ENCODE measurements around the gene SLC2A6. TPM values are rescaled to one million over a fixed set of nuclear protein-coding genes. Genes with fewer than 3 reads are reported as not detected.

Gene SLC2A6
- polyA plus RNA-seq, 1 donor (not counting 4 experiments of a cell fraction or from before 2014, with no cell fraction given) = 15.9 TPM

GRCh38 chr9:133459476-133460404, 19.2 kb downstream of the SLC2A6 start, which contains the start of gene CACFD1:
CACFD1 (plus strand) TSS chr9:133459978; CDS start chr9:133460067, 89 bp downstream.
- Histone ChIP-seq H4K20me1 (ENCODE audit: control insufficient read depth, extremely low read depth, insufficient read depth, low read length) (no peaks in the 10 kb centered on the region), H3K27ac (ENCODE audit: control insufficient read depth, insufficient read depth, low read length) (peak within 1 kb of the TSS; percentile 52), H3K9me1 (ENCODE audit: control insufficient read depth, extremely low read depth, insufficient read depth, low read length) (peaks cover 4% of the 10 kb centered on the region), H3K9me3 (ENCODE audit: control insufficient read depth, low read depth, low read length) (no peaks in the 10 kb centered on the region), H2AFZ (ENCODE audit: control insufficient read depth, low read length) (peak within 1 kb of the TSS; percentile 91), H3K4me2 (ENCODE audit: control insufficient read depth, extremely low read depth, insufficient read depth, low read depth, low read length) (peak within 1 kb of the TSS; percentile 90), H3K4me3 (ENCODE audit: control insufficient read depth in 2 of 3, extremely low read depth in 1 of 3, insufficient read depth in 2 of 3, low read depth in 1 of 3, low read length in 3 of 3) (peak within 1 kb of the TSS; percentile 69 to 89 (median 72)), H3K79me2 (ENCODE audit: control insufficient read depth, insufficient read depth, low read length) (no peaks in the 10 kb centered on the region), H3K9ac (ENCODE audit: control insufficient read depth, extremely low read depth, insufficient read depth, low read length) (peak within 1 kb of the TSS; percentile 82), H3K4me1 (ENCODE audit: control insufficient read depth, extremely low read depth, insufficient read depth, low read length) (peaks cover 5% of the 10 kb centered on the region), H3K27me3 (ENCODE audit: control insufficient read depth, extremely low read depth, insufficient read depth, low read length) (peaks cover 7% of the 10 kb centered on the region), H3K36me3 (ENCODE audit: control insufficient read depth in 2 of 2, extremely low read depth in 1 of 2, insufficient read depth in 2 of 2, low read length in 2 of 2) (no peaks in the 10 kb centered on the region)
- peak; percentile 41 for FAIRE-seq
- peak; percentile 76 for DNase-seq (ENCODE audit: low read depth, low spot score)
- TF ChIP-seq CTCF (optimal IDR thresholded peaks at IDR 0.05 in 1 of 3, IDR thresholded peaks at IDR 0.05 in 1 of 3, conservative IDR thresholded peaks at IDR 0.05 in 1 of 3; ENCODE audit: extremely low read depth in 1 of 3, insufficient read depth in 2 of 3, low read length in 3 of 3) = no peak
- dilution Hi-C loops (cut with MboI; ENCODE audit: extremely low pct_ligation_motif_present, low sequenced_read_pairs) = no loop called here

GRCh38 chr9:133458643-133459312, 20.1 kb downstream of the SLC2A6 start:
- H3K27me3 ChIP-seq (ENCODE audit: control insufficient read depth, extremely low read depth, insufficient read depth, low read length) = peaks cover 7% of the 10 kb centered on the region
- peak overlapping the region in 2 of 3 experiments; percentile 59 to 89 for H3K4me3 ChIP-seq (ENCODE audit: control insufficient read depth in 2 of 3, extremely low read depth in 1 of 3, insufficient read depth in 2 of 3, low read depth in 1 of 3, low read length in 3 of 3)
- H4K20me1 ChIP-seq (ENCODE audit: control insufficient read depth, extremely low read depth, insufficient read depth, low read length) = no peaks in the 10 kb centered on the region
- peaks cover 4% of the 10 kb centered on the region for H3K9me1 ChIP-seq (ENCODE audit: control insufficient read depth, extremely low read depth, insufficient read depth, low read length)
- no peak for DNase-seq (ENCODE audit: low read depth, low spot score)
- dilution Hi-C loops (cut with MboI; ENCODE audit: extremely low pct_ligation_motif_present, low sequenced_read_pairs) = no loop called here
- FAIRE-seq = no peak
- H3K4me2 ChIP-seq (ENCODE audit: control insufficient read depth, extremely low read depth, insufficient read depth, low read depth, low read length) = peak overlapping the region; percentile 90
- H3K9me3 ChIP-seq (ENCODE audit: control insufficient read depth, low read depth, low read length) = no peaks in the 10 kb centered on the region
- TF ChIP-seq EZH2 (IDR thresholded peaks at IDR 0.05; ENCODE audit: low read length) = no peak
- no peak for TF ChIP-seq CTCF (optimal IDR thresholded peaks at IDR 0.05 in 1 of 3, IDR thresholded peaks at IDR 0.05 in 1 of 3, conservative IDR thresholded peaks at IDR 0.05 in 1 of 3; ENCODE audit: extremely low read depth in 1 of 3, insufficient read depth in 2 of 3, low read length in 3 of 3)
- H3K4me1 ChIP-seq (ENCODE audit: control insufficient read depth, extremely low read depth, insufficient read depth, low read length) = peaks cover 5% of the 10 kb centered on the region
- peak overlapping the region; percentile 65 for H2AFZ ChIP-seq (ENCODE audit: control insufficient read depth, low read length)
- H3K27ac ChIP-seq (ENCODE audit: control insufficient read depth, insufficient read depth, low read length) = no peak overlapping the region
- no peaks in the 10 kb centered on the region for H3K79me2 ChIP-seq (ENCODE audit: control insufficient read depth, insufficient read depth, low read length)
- no peak overlapping the region for H3K9ac ChIP-seq (ENCODE audit: control insufficient read depth, extremely low read depth, insufficient read depth, low read length)
- no peaks in the 10 kb centered on the region for H3K36me3 ChIP-seq (ENCODE audit: control insufficient read depth in 2 of 2, extremely low read depth in 1 of 2, insufficient read depth in 2 of 2, low read length in 2 of 2)

Data from keratinocyte (primary cell).